ENCODE data around the gene PLA2G2E.

DNA sequence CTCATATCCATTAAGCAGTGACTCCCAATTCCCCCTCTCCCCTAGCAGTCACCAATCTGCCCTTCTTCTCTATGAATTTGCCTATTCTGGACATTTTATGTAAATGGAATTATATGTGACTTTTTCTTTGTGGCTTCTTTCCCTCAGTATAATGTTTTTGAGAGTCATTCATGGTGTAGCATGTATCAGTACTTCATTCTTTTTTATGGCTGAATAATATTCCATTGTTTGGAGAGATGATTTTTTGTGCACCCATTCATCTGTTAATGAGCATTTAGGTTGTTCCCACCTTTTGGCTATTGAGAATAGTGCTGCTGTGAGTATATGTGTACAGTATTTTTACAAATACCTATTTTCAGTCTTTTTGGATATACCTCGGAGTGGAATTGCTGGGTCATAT is 21.8 kb downstream of the PLA2G2E start:
- TF ChIP-seq, protein P1, sequence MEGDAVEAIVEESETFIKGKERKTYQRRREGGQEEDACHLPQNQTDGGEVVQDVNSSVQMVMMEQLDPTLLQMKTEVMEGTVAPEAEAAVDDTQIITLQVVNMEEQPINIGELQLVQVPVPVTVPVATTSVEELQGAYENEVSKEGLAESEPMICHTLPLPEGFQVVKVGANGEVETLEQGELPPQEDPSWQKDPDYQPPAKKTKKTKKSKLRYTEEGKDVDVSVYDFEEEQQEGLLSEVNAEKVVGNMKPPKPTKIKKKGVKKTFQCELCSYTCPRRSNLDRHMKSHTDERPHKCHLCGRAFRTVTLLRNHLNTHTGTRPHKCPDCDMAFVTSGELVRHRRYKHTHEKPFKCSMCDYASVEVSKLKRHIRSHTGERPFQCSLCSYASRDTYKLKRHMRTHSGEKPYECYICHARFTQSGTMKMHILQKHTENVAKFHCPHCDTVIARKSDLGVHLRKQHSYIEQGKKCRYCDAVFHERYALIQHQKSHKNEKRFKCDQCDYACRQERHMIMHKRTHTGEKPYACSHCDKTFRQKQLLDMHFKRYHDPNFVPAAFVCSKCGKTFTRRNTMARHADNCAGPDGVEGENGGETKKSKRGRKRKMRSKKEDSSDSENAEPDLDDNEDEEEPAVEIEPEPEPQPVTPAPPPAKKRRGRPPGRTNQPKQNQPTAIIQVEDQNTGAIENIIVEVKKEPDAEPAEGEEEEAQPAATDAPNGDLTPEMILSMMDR (conservative IDR thresholded peaks at IDR 0.05 in 1 of 2, IDR thresholded peaks at IDR 0.05 in 1 of 2; ENCODE audit: low read depth in 1 of 2, low read length in 2 of 2), result no peak
- TF ChIP-seq EZH2 (IDR thresholded peaks at IDR 0.05; ENCODE audit: low read length, missing control alignments), result no peak
